Measurements from ENCODE around the gene CIAO2B.

- no peak for TF ChIP-seq CTCF (optimal IDR thresholded peaks at IDR 0.05 in 1 of 3, IDR thresholded peaks at IDR 0.05 in 1 of 3, conservative IDR thresholded peaks at IDR 0.05 in 1 of 3; ENCODE audit: extremely low read depth in 1 of 3, insufficient read depth in 2 of 3, low read length in 3 of 3)
- peak; percentile 3 for TF ChIP-seq EZH2 (IDR thresholded peaks at IDR 0.05; ENCODE audit: low read length)
Measured at GRCh38 chr16:66925322-66925840, 8.8 kb downstream of the CIAO2B start, which contains the start of gene RRAD.

All from keratinocyte (primary cell).